NCI-H2196 treated with DMSO at 0.1 percent for 48 hours (cell line): ENCODE data around the gene LARP4B.

Experiments used
- DNase-seq: peaks from one replicate; lab custom pipeline; 2025; ENCODE audit not compliant: unreplicated experiment; lab: John Stamatoyannopoulos, UW

Gene LARP4B

GRCh38 chr10:931326-932318 is at the start of gene LARP4B:
LARP4B (minus strand) TSS chr10:931705; CDS start chr10:885721, 45,984 bp downstream.
- peak; percentile 73 for DNase-seq

GRCh38 chr10:980468-981093 is 49.1 kb upstream of the LARP4B start:
- no peak for DNase-seq

GRCh38 chr10:978826-979421 is 47.4 kb upstream of the LARP4B start:
- DNase-seq = no peak

DNA sequence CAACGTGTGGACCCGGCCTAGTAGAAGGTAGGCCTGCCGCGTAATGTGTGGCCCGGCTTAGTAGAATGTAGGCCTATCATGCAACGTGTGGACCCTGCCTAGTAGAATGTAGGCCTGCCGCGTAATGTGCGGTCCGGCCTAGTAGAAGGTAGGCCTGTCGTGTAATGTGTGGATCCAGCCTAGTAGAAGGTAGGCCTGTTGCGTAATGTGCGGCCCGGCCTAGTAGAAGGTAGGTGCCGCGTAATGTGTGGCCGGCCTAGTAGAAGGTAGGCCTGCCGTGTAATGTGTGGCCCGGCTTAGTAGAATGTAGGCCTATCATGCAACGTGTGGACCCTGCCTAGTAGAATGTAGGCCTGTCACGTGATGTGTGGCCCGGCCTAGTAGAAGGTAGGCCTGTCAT is 44.8 kb upstream of the LARP4B start:
- DNase-seq = no peak

DNA sequence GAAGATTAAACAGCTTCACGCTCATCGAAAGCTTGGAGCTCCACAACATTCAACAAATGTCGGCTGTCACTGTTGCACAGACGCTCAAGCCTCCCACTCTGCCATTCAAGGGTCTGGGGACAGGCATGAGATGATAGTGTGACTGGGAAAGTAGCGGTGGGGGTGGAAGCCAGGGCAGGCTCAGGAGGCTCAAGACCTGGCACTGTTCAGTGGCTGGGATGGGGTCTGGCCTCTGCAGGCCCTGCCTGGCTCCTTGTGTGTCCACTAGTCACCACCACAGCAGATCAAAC is 43.2 kb upstream of the LARP4B start:
- DNase-seq = no peak

DNA sequence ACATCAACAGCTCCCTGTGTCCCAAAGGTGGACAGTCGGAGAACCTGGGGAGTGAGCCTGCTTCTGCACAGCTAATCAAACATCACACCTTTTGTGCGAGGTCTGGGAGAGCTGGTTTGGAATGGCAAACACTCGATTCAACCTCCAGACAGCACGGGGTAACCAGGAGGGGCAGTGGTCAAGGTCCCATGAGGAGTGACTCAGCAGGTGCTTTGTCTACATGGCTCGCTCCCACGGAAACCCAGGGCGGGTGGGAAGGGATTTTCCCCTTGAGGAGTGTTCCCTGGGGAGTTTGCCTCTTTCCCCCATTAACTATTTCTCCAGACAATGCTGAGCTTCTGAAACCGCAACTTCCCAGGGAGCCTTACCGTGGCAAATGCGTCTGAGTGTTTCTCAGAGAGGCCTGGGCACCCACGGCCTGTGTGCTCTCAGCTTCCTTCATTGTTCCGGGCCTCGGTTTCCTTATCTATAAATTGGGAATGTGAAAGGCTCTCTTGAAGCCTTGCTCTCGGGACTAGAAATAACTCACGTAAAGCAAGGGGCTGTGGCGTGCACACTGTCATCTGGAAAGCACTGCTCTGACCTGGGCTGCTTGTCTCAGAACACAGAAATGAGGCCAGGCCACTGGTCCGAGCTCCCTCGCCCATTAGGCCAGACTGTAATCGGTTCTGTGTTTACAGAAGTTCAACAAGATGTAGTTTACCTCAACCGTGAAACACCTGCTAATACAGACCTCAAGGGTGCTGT is 42.7 kb upstream of the LARP4B start:
- no peak for DNase-seq

GRCh38 chr10:972763-973162 is 41.3 kb upstream of the LARP4B start:
- no peak for DNase-seq

GRCh38 chr10:971613-972012 is 40.1 kb upstream of the LARP4B start:
- no peak for DNase-seq

DNA sequence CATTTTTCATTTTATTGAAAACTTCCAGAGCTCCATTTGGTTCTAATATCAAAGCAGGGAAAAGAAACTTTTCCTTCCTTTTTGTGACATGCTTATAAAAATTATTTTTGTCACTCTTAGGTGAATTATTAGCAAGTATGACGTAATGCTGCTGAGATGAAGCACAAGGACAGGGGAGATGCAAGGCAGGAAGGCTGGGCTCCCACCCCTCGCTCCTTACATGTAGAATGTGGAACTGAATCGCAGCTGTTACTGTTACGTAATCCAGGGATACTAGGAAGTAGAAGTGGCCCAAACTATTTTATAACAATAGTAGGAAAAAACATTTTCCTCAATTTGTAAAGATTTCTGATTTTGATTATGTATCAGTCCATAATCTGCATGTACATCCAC is 39.6 kb upstream of the LARP4B start:
- no peak for DNase-seq

DNA sequence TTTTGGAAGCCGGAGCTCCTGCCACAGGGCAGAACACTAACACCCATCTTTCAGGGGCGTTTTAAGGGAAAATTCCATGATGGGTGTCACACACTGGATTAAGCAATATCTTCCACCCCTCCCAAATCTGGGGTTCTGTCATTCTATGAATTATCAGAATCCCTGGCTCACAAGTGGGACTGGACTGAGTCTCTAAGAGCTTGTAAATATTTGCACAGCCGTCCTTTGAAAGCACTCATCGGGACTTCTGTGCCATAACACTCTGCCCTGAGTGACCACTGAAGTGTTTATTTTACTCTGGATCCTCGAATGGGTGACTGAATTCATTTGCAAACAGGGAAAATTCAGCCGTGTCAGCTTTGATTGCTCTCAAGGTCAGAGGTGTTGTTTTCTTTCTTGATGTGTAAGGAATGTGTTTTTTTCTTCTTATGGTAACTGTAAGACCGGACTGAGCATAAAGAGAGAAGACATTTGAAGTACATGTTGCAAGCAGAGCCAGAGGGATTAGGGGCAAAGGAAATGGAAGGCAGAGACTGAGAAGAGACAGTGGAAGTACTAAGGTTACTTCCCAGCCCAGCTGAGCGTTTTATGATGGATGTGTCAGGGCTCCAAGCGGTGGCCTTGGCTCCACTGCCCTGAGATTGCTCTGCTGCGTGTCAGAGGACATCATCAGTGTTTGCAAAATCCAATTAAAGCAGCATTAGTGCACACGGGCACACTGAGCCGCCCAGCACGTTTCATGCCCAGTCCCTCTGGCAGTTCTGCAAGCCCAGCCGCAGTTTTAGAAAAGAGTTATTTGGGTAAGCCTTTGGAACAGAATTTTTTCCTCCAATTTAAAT is 39.0 kb upstream of the LARP4B start:
- peak; percentile 66 for DNase-seq

DNA sequence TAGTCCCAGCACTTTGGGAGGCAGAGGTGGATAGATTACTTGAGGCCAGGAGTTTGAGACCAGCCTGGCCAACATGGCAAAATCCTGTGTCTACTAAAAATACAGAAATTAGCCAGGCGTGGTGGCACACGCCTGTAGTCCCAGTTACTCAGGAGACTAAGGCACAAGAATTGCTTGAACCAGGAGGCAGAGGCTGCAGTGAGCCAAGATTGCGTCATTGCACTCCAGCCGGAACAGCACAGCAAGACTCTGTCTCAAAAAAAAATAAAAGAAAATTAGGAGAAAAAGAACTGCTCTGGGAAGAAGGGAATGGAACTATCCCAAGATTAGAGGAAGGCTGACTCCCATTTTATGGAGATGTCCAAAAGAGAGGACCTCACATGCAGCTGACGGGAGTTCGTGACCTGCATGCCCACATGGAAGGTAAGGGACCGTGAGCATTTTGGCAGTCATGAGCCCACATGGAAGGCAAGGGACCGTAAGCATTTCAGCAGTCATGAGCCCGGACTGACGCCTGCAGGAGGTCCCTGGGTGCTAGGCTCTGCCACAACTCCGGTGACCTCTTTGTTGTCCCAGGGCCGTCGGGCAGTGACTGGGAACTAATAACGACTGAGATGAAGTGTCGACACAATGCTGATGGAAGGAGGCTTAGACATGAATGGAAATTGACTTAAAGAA is 38.1 kb upstream of the LARP4B start:
- DNase-seq = no peak

DNA sequence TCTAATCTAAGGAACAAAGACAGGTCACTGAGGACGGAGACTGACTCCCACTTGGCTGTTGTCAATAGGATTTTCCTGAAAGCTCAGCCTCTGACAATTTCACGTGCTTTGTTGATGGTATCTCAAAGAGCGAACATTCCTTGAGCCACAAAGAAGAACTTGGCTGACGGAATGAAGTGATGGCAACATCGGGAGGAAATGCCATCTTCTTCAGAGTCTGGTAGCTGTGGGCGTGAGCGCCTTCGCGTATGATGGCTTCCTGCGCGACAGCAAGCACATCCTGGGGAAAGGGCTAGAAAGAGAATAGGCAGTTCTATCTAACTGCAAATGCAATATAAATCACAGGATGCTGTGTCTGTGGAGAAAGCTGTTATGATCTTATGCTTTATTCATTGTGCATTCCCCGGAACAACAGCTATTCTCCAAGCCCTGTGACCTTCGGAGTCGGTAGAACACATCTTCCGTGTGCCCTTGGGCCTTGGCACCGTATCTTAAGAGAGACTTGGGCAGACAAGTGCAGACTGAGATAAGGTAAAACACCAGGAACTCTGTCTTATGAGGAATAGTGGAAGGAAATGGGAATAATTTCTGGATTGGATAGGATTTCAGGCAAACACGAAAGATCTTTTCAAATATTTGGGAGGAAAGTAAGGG is 37.2 kb upstream of the LARP4B start:
- DNase-seq = no peak

- no peak for DNase-seq
Measured at GRCh38 chr10:966466-967235, 35.1 kb upstream of the LARP4B start.

- no peak for DNase-seq
Measured at GRCh38 chr10:964988-965417, 33.5 kb upstream of the LARP4B start.

- no peak for DNase-seq
Measured at GRCh38 chr10:964321-964987, 32.9 kb upstream of the LARP4B start.

DNA sequence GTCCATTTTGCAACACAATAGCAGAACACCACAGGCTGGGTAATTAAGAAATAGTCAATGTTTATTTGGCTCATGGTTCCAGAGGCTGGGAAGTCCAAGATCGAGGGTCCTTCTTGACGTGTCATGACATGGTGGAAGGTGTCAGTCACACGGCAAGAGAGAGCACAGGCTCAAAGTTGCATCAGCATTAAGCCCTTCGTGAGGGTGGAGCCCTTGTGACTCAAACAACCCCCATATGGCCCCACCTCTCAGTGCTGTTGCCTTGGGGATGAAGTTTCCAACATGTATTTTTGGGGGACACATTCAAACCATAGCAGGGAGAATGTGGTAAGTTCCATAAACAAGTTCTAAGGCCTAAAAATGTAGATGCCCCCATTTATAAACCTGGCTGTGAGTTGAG is 32.1 kb upstream of the LARP4B start:
- no peak for DNase-seq

DNA sequence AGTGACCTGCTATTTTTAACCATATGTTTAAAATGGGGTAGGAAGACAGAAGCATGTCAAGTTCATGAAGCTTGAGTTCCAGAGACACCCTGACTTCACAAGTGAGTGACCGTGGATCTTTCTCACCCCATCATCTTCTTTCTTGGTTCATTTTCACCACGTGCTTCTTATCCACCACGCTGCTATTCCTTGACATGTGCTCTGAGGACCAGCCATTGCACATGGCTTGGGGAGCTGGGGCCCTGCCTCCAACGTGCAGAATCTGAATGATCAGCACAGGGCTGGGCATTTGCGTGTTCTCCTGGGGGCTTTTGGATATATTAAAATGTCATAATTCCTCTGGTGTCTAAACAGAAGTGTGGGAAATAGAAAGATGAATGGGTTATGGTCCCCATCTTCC is 31.7 kb upstream of the LARP4B start:
- no peak for DNase-seq

DNA sequence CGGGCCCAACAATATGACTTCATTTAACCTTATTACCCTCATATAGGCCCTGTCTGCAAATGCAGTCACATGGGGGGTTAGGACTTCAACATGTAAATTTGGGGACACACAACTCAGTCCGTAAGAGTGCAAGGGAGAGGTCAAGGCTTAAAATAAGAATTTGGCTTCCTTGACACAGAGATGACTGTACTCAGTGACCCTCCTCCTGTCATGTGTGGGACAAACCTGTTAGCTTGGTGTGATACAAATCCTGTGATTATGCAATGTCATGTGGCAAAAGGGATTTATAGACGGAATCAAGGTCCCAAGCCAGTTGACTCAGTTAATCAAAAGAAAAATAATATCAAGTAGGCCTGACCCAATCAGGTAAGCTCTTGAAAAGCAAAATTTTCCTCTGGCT is 30.8 kb upstream of the LARP4B start:
- no peak for DNase-seq
